ENCODE measurements around the gene CAVIN4. TPM values are rescaled to one million over a fixed set of nuclear protein-coding genes. Genes with fewer than 3 reads are reported as not detected.

CAVIN4 gene
- total and polyA plus RNA-seq, 2 donors (not counting 1 experiment from before 2014, with no cell fraction given): 0.50 to 1.5 TPM

DNA sequence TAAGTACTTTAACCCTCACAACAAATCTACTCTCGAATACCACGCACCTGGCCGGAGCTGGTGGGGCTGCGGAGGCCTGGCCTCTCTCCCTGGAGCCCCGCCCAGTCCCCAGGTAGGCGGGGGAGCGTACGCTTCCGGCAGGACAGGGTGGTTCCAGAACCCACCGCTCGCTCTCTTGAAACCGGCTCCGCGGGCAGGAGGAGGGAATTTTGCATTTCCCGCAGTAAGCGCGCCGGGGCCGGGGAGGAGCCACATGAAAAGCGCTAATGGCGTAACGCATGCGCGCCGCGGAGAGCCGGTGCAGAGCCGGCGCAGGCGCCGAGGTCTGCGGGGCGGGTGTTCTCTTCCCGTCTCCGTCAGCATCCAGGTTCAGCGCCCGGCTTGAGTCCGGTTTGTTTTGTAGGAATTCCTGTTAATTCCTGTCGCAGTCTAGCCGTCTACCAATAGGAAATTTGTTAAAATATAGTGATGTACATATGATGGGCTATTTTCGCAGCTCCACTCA lies 20.8 kb downstream of the CAVIN4 start:
- Histone ChIP-seq H3K4me2 (ENCODE audit: extremely low read depth, insufficient read depth, low read length) (peak overlapping the region; percentile 46), H3K9ac (ENCODE audit: insufficient read depth, low read length) (peak overlapping the region; percentile 40)
- TF ChIP-seq, protein P1, sequence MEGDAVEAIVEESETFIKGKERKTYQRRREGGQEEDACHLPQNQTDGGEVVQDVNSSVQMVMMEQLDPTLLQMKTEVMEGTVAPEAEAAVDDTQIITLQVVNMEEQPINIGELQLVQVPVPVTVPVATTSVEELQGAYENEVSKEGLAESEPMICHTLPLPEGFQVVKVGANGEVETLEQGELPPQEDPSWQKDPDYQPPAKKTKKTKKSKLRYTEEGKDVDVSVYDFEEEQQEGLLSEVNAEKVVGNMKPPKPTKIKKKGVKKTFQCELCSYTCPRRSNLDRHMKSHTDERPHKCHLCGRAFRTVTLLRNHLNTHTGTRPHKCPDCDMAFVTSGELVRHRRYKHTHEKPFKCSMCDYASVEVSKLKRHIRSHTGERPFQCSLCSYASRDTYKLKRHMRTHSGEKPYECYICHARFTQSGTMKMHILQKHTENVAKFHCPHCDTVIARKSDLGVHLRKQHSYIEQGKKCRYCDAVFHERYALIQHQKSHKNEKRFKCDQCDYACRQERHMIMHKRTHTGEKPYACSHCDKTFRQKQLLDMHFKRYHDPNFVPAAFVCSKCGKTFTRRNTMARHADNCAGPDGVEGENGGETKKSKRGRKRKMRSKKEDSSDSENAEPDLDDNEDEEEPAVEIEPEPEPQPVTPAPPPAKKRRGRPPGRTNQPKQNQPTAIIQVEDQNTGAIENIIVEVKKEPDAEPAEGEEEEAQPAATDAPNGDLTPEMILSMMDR (conservative IDR thresholded peaks at IDR 0.05 in 1 of 2, IDR thresholded peaks at IDR 0.05 in 1 of 2; ENCODE audit: low read depth in 1 of 2, low read length in 2 of 2): no peak
- TF ChIP-seq EZH2 (IDR thresholded peaks at IDR 0.05; ENCODE audit: low read length, missing control alignments): no peak

GRCh38 chr9:100600521-100601079 lies 22.7 kb downstream of the CAVIN4 start:
- no peaks in the 10 kb centered on the region for H3K4me1 ChIP-seq (ENCODE audit: control insufficient read depth, extremely low read depth, insufficient read depth, low read length)
- H3K4me2 ChIP-seq (ENCODE audit: extremely low read depth, insufficient read depth, low read length): no peak overlapping the region
- H3K27ac ChIP-seq (ENCODE audit: insufficient read depth, low read length): no peak overlapping the region
- DNase-seq (ENCODE audit: low read depth in 2 of 2): no peak
- no peak overlapping the region for H3K9ac ChIP-seq (ENCODE audit: insufficient read depth, low read length)
- no peaks in the 10 kb centered on the region for H3K36me3 ChIP-seq (ENCODE audit: control insufficient read depth, insufficient read depth, low read length)
- H3K27me3 ChIP-seq (ENCODE audit: control insufficient read depth, insufficient read depth, low read length): peaks cover 2% of the 10 kb centered on the region
- no peaks in the 10 kb centered on the region for H3K79me2 ChIP-seq (ENCODE audit: control insufficient read depth, insufficient read depth, low read length)
- TF ChIP-seq, protein P1 (conservative IDR thresholded peaks at IDR 0.05 in 1 of 2, IDR thresholded peaks at IDR 0.05 in 1 of 2; ENCODE audit: low read depth in 1 of 2, low read length in 2 of 2): no peak
- no peak for TF ChIP-seq EZH2 (IDR thresholded peaks at IDR 0.05; ENCODE audit: low read length, missing control alignments)
- H4K20me1 ChIP-seq (ENCODE audit: control insufficient read depth, extremely low read depth, insufficient read depth, low read length): no peaks in the 10 kb centered on the region
- no peak overlapping the region for H2AFZ ChIP-seq (ENCODE audit: low read length)
- no peaks in the 10 kb centered on the region for H3K9me3 ChIP-seq (ENCODE audit: control insufficient read depth, insufficient read depth, low read depth, low read length)
- no peak overlapping the region for H3K4me3 ChIP-seq (replicated peaks in 1 of 4; ENCODE audit: control extremely low read depth in 1 of 4, insufficient read depth in 1 of 4, low read depth in 3 of 4, low read length in 4 of 4)

More for the DNA sequence above, 20.8 kb downstream of the CAVIN4 start:
- H4K20me1 ChIP-seq (ENCODE audit: control insufficient read depth, extremely low read depth, insufficient read depth, low read length): no peaks in the 10 kb centered on the region
- peak; percentile 68 to 72 for DNase-seq (ENCODE audit: low read depth in 2 of 2)
- no peaks in the 10 kb centered on the region for H3K9me3 ChIP-seq (ENCODE audit: control insufficient read depth, insufficient read depth, low read depth, low read length)
- H2AFZ ChIP-seq (ENCODE audit: low read length): peak overlapping the region; percentile 77
- peak overlapping the region; percentile 12 to 73 (median 57) for H3K4me3 ChIP-seq (replicated peaks in 1 of 4; ENCODE audit: control extremely low read depth in 1 of 4, insufficient read depth in 1 of 4, low read depth in 3 of 4, low read length in 4 of 4)
- peaks cover 2% of the 10 kb centered on the region for H3K27me3 ChIP-seq (ENCODE audit: control insufficient read depth, insufficient read depth, low read length)
- no peak overlapping the region for H3K27ac ChIP-seq (ENCODE audit: insufficient read depth, low read length)
- no peaks in the 10 kb centered on the region for H3K79me2 ChIP-seq (ENCODE audit: control insufficient read depth, insufficient read depth, low read length)
- H3K36me3 ChIP-seq (ENCODE audit: control insufficient read depth, insufficient read depth, low read length): no peaks in the 10 kb centered on the region
- no peaks in the 10 kb centered on the region for H3K4me1 ChIP-seq (ENCODE audit: control insufficient read depth, extremely low read depth, insufficient read depth, low read length)

- Histone ChIP-seq H3K4me3 (replicated peaks in 1 of 4; ENCODE audit: control extremely low read depth in 1 of 4, insufficient read depth in 1 of 4, low read depth in 3 of 4, low read length in 4 of 4) (no peak overlapping the region), H4K20me1 (ENCODE audit: control insufficient read depth, extremely low read depth, insufficient read depth, low read length) (no peaks in the 10 kb centered on the region), H3K9me3 (ENCODE audit: control insufficient read depth, insufficient read depth, low read depth, low read length) (no peaks in the 10 kb centered on the region), H3K27me3 (ENCODE audit: control insufficient read depth, insufficient read depth, low read length) (peaks cover 2% of the 10 kb centered on the region), H3K4me2 (ENCODE audit: extremely low read depth, insufficient read depth, low read length) (no peak overlapping the region), H3K36me3 (ENCODE audit: control insufficient read depth, insufficient read depth, low read length) (no peaks in the 10 kb centered on the region), H3K27ac (ENCODE audit: insufficient read depth, low read length) (no peak overlapping the region), H3K9ac (ENCODE audit: insufficient read depth, low read length) (no peak overlapping the region), H3K79me2 (ENCODE audit: control insufficient read depth, insufficient read depth, low read length) (no peaks in the 10 kb centered on the region), H2AFZ (ENCODE audit: low read length) (no peak overlapping the region), H3K4me1 (ENCODE audit: control insufficient read depth, extremely low read depth, insufficient read depth, low read length) (no peaks in the 10 kb centered on the region)
- TF ChIP-seq, protein P1 (conservative IDR thresholded peaks at IDR 0.05 in 1 of 2, IDR thresholded peaks at IDR 0.05 in 1 of 2; ENCODE audit: low read depth in 1 of 2, low read length in 2 of 2): peak; percentile 64 to 83
- no peak for TF ChIP-seq EZH2 (IDR thresholded peaks at IDR 0.05; ENCODE audit: low read length, missing control alignments)
- peak; percentile 41 to 54 for DNase-seq (ENCODE audit: low read depth in 2 of 2)
These were observed 23.3 kb downstream of the CAVIN4 start for GRCh38 chr9:100601216-100601615.

Data from fibroblast of lung (primary cell).